ENCODE measurements around the gene ANKMY2. TPM values are rescaled to one million over a fixed set of nuclear protein-coding genes. Genes with fewer than 3 reads are reported as not detected.
A peak's percentile ranks its signal among the peaks of the same experiment; 100 is the strongest.
"Not testable (repeated sequence)": the region's sequence is repeated elsewhere in the genome, so short reads cannot be mapped to it uniquely, and the experiment has no call there.

Gene ANKMY2
- total RNA-seq = 1 to 10 TPM; 4.6 to 4.7 TPM

DNA sequence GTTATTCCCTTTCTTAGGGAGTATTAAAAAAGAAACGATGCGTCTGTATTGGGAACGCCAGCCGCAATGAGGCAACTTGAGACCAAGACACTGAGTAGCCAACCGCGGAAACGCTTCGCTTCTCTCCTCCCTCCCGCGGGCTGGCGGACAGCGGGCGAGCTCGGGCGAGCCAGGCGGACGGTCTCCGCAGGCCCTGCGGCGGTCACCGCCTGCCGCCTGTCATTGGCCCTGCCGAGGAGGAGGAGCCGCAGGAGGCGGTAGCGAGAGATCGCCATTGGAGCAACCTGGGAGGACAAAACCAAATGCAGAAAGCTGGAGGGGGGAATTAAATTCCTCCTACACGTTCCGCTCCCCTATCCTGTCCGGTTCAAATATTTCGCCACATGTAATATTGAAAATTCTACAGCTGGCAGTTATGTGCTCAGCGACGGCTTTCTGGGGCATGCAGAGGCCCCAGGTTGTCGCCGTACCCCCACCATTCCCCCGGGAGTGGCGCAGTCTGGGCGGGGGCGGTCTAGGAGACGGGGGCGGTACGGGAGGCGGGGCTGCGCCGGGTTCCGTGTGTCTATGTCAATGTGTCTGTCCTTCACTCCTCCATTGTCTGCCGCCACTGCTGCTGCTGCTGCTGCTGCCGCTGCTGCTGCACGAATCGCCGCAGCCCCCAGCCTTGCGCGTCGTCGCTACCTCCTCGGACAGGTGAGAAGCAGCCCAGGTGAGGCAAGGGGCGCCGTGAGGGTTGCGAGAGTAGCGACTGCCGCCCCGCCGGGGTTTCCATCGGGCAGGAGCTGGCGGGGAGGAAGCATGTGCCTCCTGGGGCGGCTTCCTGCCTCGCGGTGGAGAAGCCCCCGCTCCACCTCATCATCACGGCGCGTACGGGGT, at the start of gene ANKMY2, which contains the start of gene BZW2:
ANKMY2 (minus strand) TSS at position 162 of the 879 bp plus-strand sequence. CDS start 181 bp downstream, outside the sequence.
BZW2 (plus strand) TSS at position 589 of the 879 bp plus-strand sequence. CDS start 19,263 bp downstream, outside the sequence.
- peaks cover 53% of the 10 kb centered on the region for H3K4me1 Mint-ChIP-seq (ENCODE audit: low read depth)
- peak; percentile 94 for DNase-seq
- H3K36me3 Mint-ChIP-seq (ENCODE audit: low read depth) = peaks cover 13% of the 10 kb centered on the region
- CTCF ChIA-PET = interaction anchor here (0.9 to 1.3 kb wide), 3 partner anchors 11 to 25 kb away, joined by 3 to 5 read pairs (median 3); no protein-coding TSS in a partner anchor
- H3K27ac Mint-ChIP-seq = peak within 1 kb of the TSS; percentile 95
- H3K4me3 Mint-ChIP-seq = peak within 1 kb of the TSS; percentile 97
- H3K9me3 Mint-ChIP-seq = no peaks in the 10 kb centered on the region
- intact Hi-C loops (cut with micrococcal nuclease) = loop anchor here (1.0 to 5.0 kb wide), 9 partner anchors 26 to 1293 kb away; partner anchors contain the start of genes AHR and TSPAN13
- H3K27me3 Mint-ChIP-seq (ENCODE audit: low read depth) = no peaks in the 10 kb centered on the region

- intact Hi-C loops (cut with micrococcal nuclease) = loop anchor here (1.0 to 5.0 kb wide), 2 partner anchors 93 to 223 kb away; no protein-coding TSS in a partner anchor
- peaks cover 60% of the 10 kb centered on the region for H3K36me3 Mint-ChIP-seq (ENCODE audit: low read depth)
- CTCF ChIA-PET = interaction anchor here (0.5 to 1.7 kb wide), 3 partner anchors 9 to 38 kb away, joined by 3 read pairs; no protein-coding TSS in a partner anchor
- DNase-seq = no peak
- H3K4me1 Mint-ChIP-seq (ENCODE audit: low read depth) = peaks cover 10% of the 10 kb centered on the region
- H3K4me3 Mint-ChIP-seq = no peak overlapping the region
- H3K9me3 Mint-ChIP-seq = no peaks in the 10 kb centered on the region
- H3K27ac Mint-ChIP-seq = no peak overlapping the region
- no peaks in the 10 kb centered on the region for H3K27me3 Mint-ChIP-seq (ENCODE audit: low read depth)
Observed at GRCh38 chr7:16694806-16695205, 49.3 kb upstream of the ANKMY2 start.

DNA sequence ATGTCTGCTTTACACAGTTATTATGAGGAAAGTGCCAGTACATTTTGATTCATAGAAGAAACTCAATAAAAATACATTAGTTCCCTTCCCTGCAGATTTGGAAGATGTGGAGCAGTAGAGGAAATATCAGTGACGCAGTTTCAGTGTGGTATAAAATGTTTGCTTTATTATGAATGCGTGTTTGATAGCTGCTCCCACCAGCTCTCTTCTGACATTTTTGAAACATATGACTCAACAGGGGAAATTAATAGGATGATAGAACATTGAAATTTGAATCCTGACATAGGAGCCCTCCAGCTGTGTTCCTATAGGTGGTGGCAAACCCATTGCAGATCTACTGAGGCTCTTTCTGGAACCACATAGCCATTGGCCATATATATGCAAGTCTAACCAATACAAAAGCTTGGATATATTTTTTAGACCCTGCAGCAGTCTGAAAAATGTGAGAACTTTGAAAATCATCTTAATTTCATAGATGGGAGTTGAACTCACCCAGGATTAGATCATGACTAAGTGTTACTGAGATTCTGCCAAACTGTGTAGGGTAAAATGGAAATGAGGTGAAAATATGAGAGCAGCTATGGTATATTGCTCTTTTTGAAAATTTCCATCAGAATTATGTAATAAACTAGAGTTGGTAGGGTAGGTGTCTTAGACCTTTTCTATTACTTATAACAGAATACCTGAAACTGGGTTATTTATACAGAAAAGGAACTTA, 48.2 kb upstream of the ANKMY2 start:
- no peak for DNase-seq
- H3K27me3 Mint-ChIP-seq (ENCODE audit: low read depth) = no peaks in the 10 kb centered on the region
- H3K4me3 Mint-ChIP-seq = no peak overlapping the region
- intact Hi-C loops (cut with micrococcal nuclease) = no loop called here
- H3K4me1 Mint-ChIP-seq (ENCODE audit: low read depth) = peaks cover 10% of the 10 kb centered on the region
- CTCF ChIA-PET = interaction anchor here (0.6 to 1.2 kb wide), 2 partner anchors 9 to 303 kb away, joined by 3 to 5 read pairs; no protein-coding TSS in a partner anchor
- no peaks in the 10 kb centered on the region for H3K9me3 Mint-ChIP-seq
- no peak overlapping the region for H3K27ac Mint-ChIP-seq
- H3K36me3 Mint-ChIP-seq (ENCODE audit: low read depth) = peaks cover 52% of the 10 kb centered on the region

DNA sequence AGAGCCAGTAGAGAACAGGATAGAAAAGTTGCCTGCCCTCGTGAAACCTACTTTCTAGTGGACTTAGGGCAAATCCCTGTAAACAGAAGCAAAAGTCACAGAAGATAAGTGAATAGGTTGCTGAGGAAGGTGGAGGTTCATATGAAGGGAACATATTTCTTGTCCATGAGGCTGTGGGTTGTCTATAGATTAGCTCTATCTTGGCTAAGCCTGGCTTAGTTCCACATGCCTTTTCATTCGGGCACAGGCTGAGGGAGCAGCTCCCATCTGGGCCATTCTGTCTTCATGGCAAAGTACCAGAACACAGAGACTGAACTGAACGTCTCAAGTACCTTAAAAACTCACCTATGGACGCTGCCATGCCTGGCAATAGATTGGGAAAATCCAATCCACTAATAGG, 45.7 kb upstream of the ANKMY2 start:
- intact Hi-C loops (cut with micrococcal nuclease) = no loop called here
- no peaks in the 10 kb centered on the region for H3K9me3 Mint-ChIP-seq

GRCh38 chr7:16688249-16688648, 42.7 kb upstream of the ANKMY2 start:
- no peak for DNase-seq
- intact Hi-C loops (cut with micrococcal nuclease) = no loop called here
- Mint-ChIP-seq H3K27ac (no peak overlapping the region), H3K4me1 (ENCODE audit: low read depth) (peaks cover 19% of the 10 kb centered on the region), H3K9me3 (no peaks in the 10 kb centered on the region), H3K4me3 (no peak overlapping the region), H3K36me3 (ENCODE audit: low read depth) (peaks cover 45% of the 10 kb centered on the region), H3K27me3 (ENCODE audit: low read depth) (no peaks in the 10 kb centered on the region)
- CTCF ChIA-PET = interaction anchor here (0.6 kb wide), 1 partner anchor 67 kb away, joined by 3 read pairs; no protein-coding TSS in a partner anchor

More for the DNA sequence above, 45.7 kb upstream of the ANKMY2 start:
- Mint-ChIP-seq H3K4me3 (no peak overlapping the region), H3K27me3 (ENCODE audit: low read depth) (no peaks in the 10 kb centered on the region), H3K36me3 (ENCODE audit: low read depth) (peaks cover 43% of the 10 kb centered on the region), H3K4me1 (ENCODE audit: low read depth) (peaks cover 10% of the 10 kb centered on the region), H3K27ac (no peak overlapping the region)
- no peak for DNase-seq
- CTCF ChIA-PET = no interaction called here

- intact Hi-C loops (cut with micrococcal nuclease) = no loop called here
- H3K9me3 Mint-ChIP-seq = no peaks in the 10 kb centered on the region
- H3K4me3 Mint-ChIP-seq = no peak overlapping the region
- CTCF ChIA-PET = interaction anchor here (0.7 kb wide), 1 partner anchor 1254 kb away, joined by 3 read pairs; no protein-coding TSS in a partner anchor
- no peak for DNase-seq
- peak overlapping the region; percentile 51 for H3K27ac Mint-ChIP-seq
- H3K36me3 Mint-ChIP-seq (ENCODE audit: low read depth) = peaks cover 47% of the 10 kb centered on the region
- peaks cover 13% of the 10 kb centered on the region for H3K4me1 Mint-ChIP-seq (ENCODE audit: low read depth)
- no peaks in the 10 kb centered on the region for H3K27me3 Mint-ChIP-seq (ENCODE audit: low read depth)
Observed at GRCh38 chr7:16685535-16685934, 40.0 kb upstream of the ANKMY2 start.

DNA sequence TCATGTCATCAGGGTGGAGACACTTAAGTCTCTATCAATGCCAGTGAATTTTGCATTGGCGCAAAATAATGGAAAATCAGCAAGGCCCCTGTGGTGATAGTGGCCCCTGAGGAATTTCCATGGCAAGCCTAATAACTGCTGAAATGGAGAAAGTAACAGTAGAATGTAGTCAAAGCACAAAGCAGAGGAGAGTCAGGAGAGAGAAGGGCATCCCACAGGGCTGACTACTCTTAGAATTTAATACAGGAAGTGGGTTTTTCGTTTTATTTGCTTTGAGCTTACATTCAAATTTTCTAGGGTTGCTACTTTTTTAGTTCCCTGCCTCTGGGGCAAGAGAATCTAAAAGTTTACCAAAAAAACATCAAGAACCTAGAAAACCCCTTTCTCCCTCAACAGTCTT, 39.4 kb upstream of the ANKMY2 start:
- CTCF ChIA-PET = interaction anchor here (0.7 to 1.1 kb wide), 2 partner anchors 120 to 1255 kb away, joined by 3 read pairs; no protein-coding TSS in a partner anchor
- no peak for DNase-seq
- intact Hi-C loops (cut with micrococcal nuclease) = no loop called here
- H3K9me3 Mint-ChIP-seq = no peaks in the 10 kb centered on the region
- no peaks in the 10 kb centered on the region for H3K27me3 Mint-ChIP-seq (ENCODE audit: low read depth)
- no peak overlapping the region for H3K4me3 Mint-ChIP-seq
- H3K4me1 Mint-ChIP-seq (ENCODE audit: low read depth) = peaks cover 13% of the 10 kb centered on the region
- H3K36me3 Mint-ChIP-seq (ENCODE audit: low read depth) = peaks cover 52% of the 10 kb centered on the region
- peak overlapping the region; percentile 51 for H3K27ac Mint-ChIP-seq

DNA sequence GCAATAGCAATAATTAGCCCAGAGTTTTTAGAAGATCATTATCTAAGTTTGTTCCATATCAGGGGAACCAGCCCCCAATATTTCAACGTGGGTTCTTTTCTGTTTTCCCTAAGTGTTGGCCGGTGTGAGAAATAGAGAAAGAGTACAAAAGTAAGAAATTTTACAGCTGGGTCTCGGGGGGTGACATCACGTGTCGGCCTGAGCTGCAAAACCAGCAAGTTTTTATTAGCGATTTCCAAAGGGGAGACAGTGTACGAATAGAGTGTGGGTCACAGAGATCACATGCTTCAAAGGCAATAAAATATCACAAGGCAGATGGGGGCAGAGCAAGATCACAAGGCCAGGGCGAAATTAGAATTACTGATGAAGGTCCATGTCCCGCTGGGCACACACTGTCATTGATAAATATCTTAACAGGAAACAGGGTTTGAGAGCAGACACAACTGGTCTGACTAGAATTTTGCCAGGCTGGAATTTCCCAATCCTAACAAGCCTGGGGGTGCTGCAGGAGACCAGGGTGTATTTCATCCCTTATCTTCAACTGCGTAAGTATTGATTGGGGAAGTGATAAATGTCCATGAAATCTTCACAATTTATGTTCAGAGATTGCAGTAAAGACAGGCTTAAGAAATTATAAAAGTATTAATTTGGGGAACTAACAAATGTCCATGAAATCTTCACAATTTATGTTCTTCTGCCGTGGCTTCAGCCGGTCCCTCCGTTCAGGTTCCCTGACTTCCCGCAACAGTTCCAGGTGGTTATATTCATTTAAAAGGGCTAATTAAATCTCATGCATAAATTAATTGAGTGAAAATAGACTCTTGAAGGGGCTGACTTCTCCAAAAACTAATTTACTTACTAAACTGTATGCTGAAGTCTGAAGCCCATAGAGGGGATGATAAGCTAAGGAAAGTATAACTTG, 33.4 kb upstream of the ANKMY2 start:
- H3K9me3 Mint-ChIP-seq; H3K4me3 Mint-ChIP-seq; CTCF ChIA-PET; DNase-seq; H3K27me3 Mint-ChIP-seq (ENCODE audit: low read depth); H3K27ac Mint-ChIP-seq; H3K4me1 Mint-ChIP-seq (ENCODE audit: low read depth); intact Hi-C loops (cut with micrococcal nuclease): not testable (repeated sequence)
- H3K36me3 Mint-ChIP-seq (ENCODE audit: low read depth) = peaks cover 53% of the 10 kb centered on the region

GRCh38 chr7:16677978-16678494, 32.5 kb upstream of the ANKMY2 start:
- no peak for DNase-seq
- intact Hi-C loops (cut with micrococcal nuclease) = no loop called here
- Mint-ChIP-seq H3K36me3 (ENCODE audit: low read depth) (peaks cover 49% of the 10 kb centered on the region), H3K27me3 (ENCODE audit: low read depth) (no peaks in the 10 kb centered on the region), H3K27ac (no peak overlapping the region), H3K4me3 (no peak overlapping the region), H3K9me3 (no peaks in the 10 kb centered on the region), H3K4me1 (ENCODE audit: low read depth) (no peaks in the 10 kb centered on the region)
- CTCF ChIA-PET = no interaction called here

- peaks cover 11% of the 10 kb centered on the region for H3K4me1 Mint-ChIP-seq (ENCODE audit: low read depth)
- H3K4me3 Mint-ChIP-seq = no peak overlapping the region
- intact Hi-C loops (cut with micrococcal nuclease) = no loop called here
- no peaks in the 10 kb centered on the region for H3K27me3 Mint-ChIP-seq (ENCODE audit: low read depth)
- H3K36me3 Mint-ChIP-seq (ENCODE audit: low read depth) = peaks cover 45% of the 10 kb centered on the region
- no peak overlapping the region for H3K27ac Mint-ChIP-seq
- no peaks in the 10 kb centered on the region for H3K9me3 Mint-ChIP-seq
- DNase-seq = no peak
- CTCF ChIA-PET = interaction anchor here (0.7 kb wide), 2 partner anchors 21 to 53 kb away, joined by 3 to 4 read pairs; no protein-coding TSS in a partner anchor
Observed at GRCh38 chr7:16675277-16675676, 29.7 kb upstream of the ANKMY2 start.

DNA sequence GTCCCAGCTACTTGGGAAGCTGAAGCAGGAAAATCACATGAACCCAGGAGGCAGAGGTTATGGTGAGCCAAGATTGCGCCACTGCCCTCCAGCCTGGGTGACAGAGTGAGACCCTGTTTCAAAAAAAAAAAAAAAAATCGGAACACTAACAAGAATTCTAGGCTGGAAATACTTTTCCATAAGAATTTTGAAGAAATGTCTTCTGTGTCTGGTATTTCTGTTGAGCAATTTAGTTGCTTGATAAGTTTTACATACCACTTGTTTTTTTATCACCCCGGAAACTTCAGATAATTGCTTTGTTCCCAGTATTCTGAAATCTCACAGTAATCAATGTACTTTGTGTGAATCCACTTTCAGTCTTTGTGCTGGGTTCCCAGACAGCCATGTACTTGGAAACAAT, 26.3 kb upstream of the ANKMY2 start:
- intact Hi-C loops (cut with micrococcal nuclease) = no loop called here
- Mint-ChIP-seq H3K27me3 (ENCODE audit: low read depth) (no peaks in the 10 kb centered on the region), H3K4me3 (no peak overlapping the region), H3K36me3 (ENCODE audit: low read depth) (peaks cover 51% of the 10 kb centered on the region), H3K27ac (no peak overlapping the region), H3K9me3 (no peaks in the 10 kb centered on the region), H3K4me1 (ENCODE audit: low read depth) (peaks cover 27% of the 10 kb centered on the region)
- no peak for DNase-seq
- CTCF ChIA-PET = no interaction called here
